ENCODE data around the gene KRTAP19-7. TPM values are rescaled to one million over a fixed set of nuclear protein-coding genes. Genes with fewer than 3 reads are reported as not detected.

Gene KRTAP19-7, protein sequence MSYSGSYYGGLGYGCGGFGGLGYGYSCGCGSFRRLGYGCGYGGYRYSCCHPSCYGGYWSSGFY
- not detected in 2 replicates for total RNA-seq

DNA sequence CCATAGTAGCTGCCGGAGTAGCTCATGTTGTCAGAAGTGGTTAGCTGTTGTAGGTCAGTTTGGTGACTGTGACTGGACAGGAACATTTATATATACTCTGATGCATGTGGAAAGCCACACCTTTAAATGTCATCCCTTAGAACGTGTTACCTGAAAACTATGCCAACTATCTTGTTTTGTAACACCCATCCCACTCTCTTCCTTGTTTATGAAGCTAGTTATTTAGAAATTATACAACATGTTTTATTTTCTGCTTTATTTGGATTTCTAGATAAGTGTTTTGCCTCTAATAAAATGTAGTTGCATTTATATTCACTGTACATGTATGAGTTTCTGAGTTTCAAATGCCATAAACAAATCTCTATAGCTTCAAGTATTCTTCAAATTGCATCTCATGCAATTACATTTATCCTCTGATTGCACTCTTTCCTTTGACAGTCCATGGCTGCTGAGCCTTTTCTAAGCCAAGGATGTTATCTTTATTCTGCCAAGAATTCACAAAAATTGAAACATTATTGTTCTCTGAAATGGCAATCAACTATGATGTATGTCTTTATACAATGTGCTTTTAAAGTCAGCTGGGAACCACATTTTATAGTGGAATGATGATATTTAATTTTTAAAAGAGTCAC lies at the start of gene KRTAP19-7:
KRTAP19-7 (minus strand) TSS at position 51 of the 632 bp plus-strand sequence; CDS start at position 26, 25 bp downstream.

DNA sequence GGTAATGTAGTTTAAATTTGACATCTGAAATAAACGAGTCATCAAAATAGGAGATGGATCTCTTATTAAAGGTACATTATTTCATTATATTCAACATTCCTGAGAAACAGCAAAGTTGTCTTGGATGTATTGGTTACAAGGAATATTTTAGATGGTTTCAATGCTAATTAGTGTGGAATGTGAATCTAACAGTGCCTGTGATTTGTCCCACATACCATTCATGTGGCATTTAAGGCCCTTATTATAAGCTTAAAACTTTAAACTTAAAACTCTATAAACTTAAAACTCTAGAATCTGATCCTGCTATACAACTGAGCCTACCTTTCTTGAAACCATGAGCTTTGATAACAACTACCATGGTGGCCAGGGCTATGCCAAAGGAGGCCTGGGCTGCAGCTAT lies 39.7 kb upstream of the KRTAP19-7 start, which contains the start of gene KRTAP22-1:
KRTAP22-1 (plus strand) TSS at position 301 of the 400 bp plus-strand sequence.

DNA sequence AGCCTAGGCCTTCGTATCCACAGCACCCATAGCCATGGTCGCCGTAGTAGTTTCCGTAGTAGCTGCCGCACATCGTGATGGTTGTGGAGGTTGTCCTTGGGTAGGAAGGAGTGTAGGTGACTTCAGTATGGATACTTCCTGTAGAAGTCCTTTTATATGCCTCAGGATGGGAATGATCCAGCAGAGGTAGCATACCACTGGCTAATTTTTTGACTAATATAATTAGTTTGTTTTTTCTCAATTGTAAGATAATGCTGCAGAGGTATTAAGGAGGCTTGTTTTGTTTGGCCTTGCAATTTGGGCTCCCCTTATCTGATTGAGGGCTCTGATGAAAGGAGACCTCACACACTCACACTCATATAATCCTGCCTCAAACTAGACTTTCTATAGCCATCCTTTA lies 37.7 kb upstream of the KRTAP19-7 start, which contains the start of gene KRTAP6-2:
KRTAP6-2 (minus strand) TSS at position 101 of the 400 bp plus-strand sequence; CDS start at position 73, 28 bp downstream.

DNA sequence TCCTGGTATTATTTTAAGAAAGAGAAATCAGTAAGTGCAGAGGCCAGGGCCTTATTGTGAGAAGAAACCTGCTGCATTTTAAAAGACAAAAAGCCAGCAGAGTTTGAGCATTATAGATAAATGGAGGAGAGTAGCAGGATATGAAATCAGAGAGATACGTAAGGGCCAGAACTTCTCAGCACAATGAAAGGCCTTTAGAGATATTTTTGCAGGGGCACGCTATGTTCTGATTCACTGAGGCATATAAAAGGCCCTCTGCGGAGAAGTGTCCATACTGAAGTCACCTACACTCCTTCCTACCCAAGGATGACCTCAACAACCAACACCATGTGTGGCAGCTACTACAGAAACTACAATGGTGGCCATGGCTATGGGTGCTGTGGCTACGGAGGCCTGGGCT lies 31.0 kb upstream of the KRTAP19-7 start, which contains the start of gene KRTAP6-3:
KRTAP6-3 (plus strand) TSS at position 301 of the 400 bp plus-strand sequence; CDS start at position 307, 6 bp downstream.

DNA sequence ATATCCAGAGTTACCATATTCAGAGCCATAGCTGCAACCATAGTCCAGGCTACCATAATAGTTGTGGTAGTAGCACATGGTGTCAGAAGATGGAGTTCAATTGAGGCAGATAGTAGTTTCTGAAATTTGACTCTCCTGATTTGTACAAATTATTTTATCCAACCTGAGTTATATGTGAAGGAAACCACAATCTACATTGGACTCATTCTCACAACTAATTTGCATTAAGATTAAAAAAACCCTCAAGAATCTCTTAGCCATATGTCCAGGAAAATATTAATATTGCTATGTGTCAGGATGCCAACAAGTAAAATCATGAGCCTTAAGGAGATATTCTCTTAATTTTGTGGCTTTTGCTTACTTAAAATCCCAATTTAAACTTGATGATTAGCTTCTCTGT lies 29.2 kb upstream of the KRTAP19-7 start, which contains the start of gene KRTAP22-2:
KRTAP22-2 (minus strand) TSS at position 101 of the 400 bp plus-strand sequence.

DNA sequence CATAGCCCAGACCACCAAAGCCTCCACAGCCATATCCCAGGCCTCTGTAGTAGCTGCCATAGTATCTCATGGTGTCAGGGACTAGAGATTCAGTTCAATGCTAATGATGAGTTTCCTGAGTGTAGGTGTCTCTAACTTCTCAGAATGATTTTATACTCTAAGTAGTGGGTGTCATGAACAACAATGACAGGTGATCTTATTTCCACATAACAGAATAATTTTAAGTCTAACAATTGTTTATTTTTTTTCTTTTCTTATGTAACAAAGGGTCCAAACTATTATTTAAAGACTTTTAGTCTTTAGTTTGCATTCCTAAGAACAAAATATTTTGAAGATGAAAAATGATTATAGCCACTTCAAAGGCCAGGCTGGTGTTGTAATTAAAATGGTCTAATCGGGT lies 19.4 kb downstream of the KRTAP19-7 start, which contains the start of gene KRTAP19-6:
KRTAP19-6 (minus strand) TSS at position 101 of the 400 bp plus-strand sequence; CDS start at position 70, 31 bp downstream.

Other genes starting within 250 kb of the KRTAP19-7 start
- gene KRTAP26-1, start 241.0 kb downstream of the KRTAP19-7 start, total RNA-seq, result not detected in 2 replicates
- not detected in 2 replicates for gene KRTAP27-1, start 223.6 kb downstream of the KRTAP19-7 start, total RNA-seq
- not detected in 2 replicates for gene KRTAP23-1, start 212.7 kb downstream of the KRTAP19-7 start, total RNA-seq
- gene KRTAP13-2, start 189.0 kb downstream of the KRTAP19-7 start, total RNA-seq, result not detected in 2 replicates
- not detected in 2 replicates for gene KRTAP13-1, start 165.3 kb downstream of the KRTAP19-7 start, total RNA-seq
- not detected in 2 replicates for gene KRTAP13-3, start 135.4 kb downstream of the KRTAP19-7 start, total RNA-seq
- not detected in 2 replicates for gene KRTAP13-4, start 131.1 kb downstream of the KRTAP19-7 start, total RNA-seq
- gene KRTAP15-1, start 121.0 kb downstream of the KRTAP19-7 start, total RNA-seq, result not detected in 2 replicates
- not detected in 2 replicates for gene KRTAP19-1, start 80.9 kb downstream of the KRTAP19-7 start, total RNA-seq
- gene KRTAP19-2, start 73.9 kb downstream of the KRTAP19-7 start, total RNA-seq, result not detected in 2 replicates
- not detected in 2 replicates for gene KRTAP19-3, start 69.3 kb downstream of the KRTAP19-7 start, total RNA-seq
- gene KRTAP19-4, start 64.1 kb downstream of the KRTAP19-7 start, total RNA-seq, result not detected in 2 replicates
- gene KRTAP19-5, start 59.2 kb downstream of the KRTAP19-7 start, total RNA-seq, result not detected in 2 replicates
- gene KRTAP19-6, start 19.4 kb downstream of the KRTAP19-7 start, total RNA-seq, result not detected in 2 replicates
- gene KRTAP22-2, start 29.1 kb upstream of the KRTAP19-7 start, total RNA-seq, result not detected in 2 replicates
- not detected in 2 replicates for gene KRTAP6-3, start 31.1 kb upstream of the KRTAP19-7 start, total RNA-seq
- not detected in 2 replicates for gene KRTAP6-2, start 37.6 kb upstream of the KRTAP19-7 start, total RNA-seq
- not detected in 2 replicates for gene KRTAP22-1, start 39.8 kb upstream of the KRTAP19-7 start, total RNA-seq
- gene KRTAP6-1, start 52.6 kb upstream of the KRTAP19-7 start, total RNA-seq, result not detected in 2 replicates
- not detected in 2 replicates for gene KRTAP20-1, start 55.1 kb upstream of the KRTAP19-7 start, total RNA-seq
- gene KRTAP20-4, start 59.3 kb upstream of the KRTAP19-7 start, total RNA-seq, result not detected in 2 replicates
- gene KRTAP20-2, start 73.9 kb upstream of the KRTAP19-7 start, total RNA-seq, result not detected in 2 replicates
- gene KRTAP20-3, start 81.5 kb upstream of the KRTAP19-7 start, total RNA-seq, result not detected in 2 replicates
- not detected in 2 replicates for gene KRTAP21-3, start 157.5 kb upstream of the KRTAP19-7 start, total RNA-seq
- not detected in 2 replicates for gene KRTAP21-2, start 185.9 kb upstream of the KRTAP19-7 start, total RNA-seq
- not detected in 2 replicates for gene KRTAP21-1, start 194.1 kb upstream of the KRTAP19-7 start, total RNA-seq